Caco-2 (cell line): ENCODE data around the gene CPNE1. TPM values are rescaled to one million over a fixed set of nuclear protein-coding genes. Genes with fewer than 3 reads are reported as not detected.
A peak's percentile ranks its signal among the peaks of the same experiment; 100 is the strongest.

Source experiments
- BruUV-seq: library from RNA; stranded (reverse); fragments of 400-500 nt; replicated peaks from 2 replicates; lab custom pipeline; 2021; lab: Mats Ljungman, UMichigan
- CTCF ChIA-PET: fragments of 300-600 bp; sonication (Branson Sonifier 250); formaldehyde crosslinking; loops from one replicate; lab custom pipeline; 2022; ENCODE audit warnings: antibody characterized with exemption; lab: Charles Lee
- POLR2A ChIA-PET: fragments of 300-600 bp; sonication (Branson Sonifier 250); formaldehyde crosslinking; loops from one replicate; lab custom pipeline; 2022; ENCODE audit warnings: antibody characterized with exemption; lab: Charles Lee
- DNase-seq, 2 experiments: peaks; one replicate each; pipeline versions ENCODE4 v3.0.0 to v3.0.0-alpha.2; 2020 to 2022
- H3K27me3 ChIP-seq: replicated peaks from 2 replicates; pipeline ENCODE4 v1.6.0; 2011; ENCODE audit warnings: low read length; ENCODE audit not compliant: control insufficient read depth, insufficient read depth
- H3K36me3 ChIP-seq: 2 replicates; pipeline ENCODE4 v1.5.1; 2011; ENCODE audit warnings: low read length; ENCODE audit not compliant: control insufficient read depth, insufficient read depth
- H3K4me1 ChIP-seq: fragments of 250-450 bp; sonication (Bioruptor Pico); 2 replicates; pipeline ENCODE4 v1.5.1; 2020; ENCODE audit warnings: mild to moderate bottlenecking
- H3K4me3 ChIP-seq: 2 replicates; pipeline ENCODE4 v1.5.1; 2011; ENCODE audit warnings: low read depth, mild to moderate bottlenecking, control low read depth, low read length
- H3K9me3 ChIP-seq: fragments of 250-450 bp; sonication (Bioruptor Pico); 2 replicates; pipeline ENCODE4 v1.5.1; 2020; ENCODE audit warnings: mild to moderate bottlenecking, moderate library complexity
- H3K27ac Mint-ChIP-seq: one replicate; pipeline ENCODE4 v1.8.0; 2022; ENCODE audit warnings: mixed read lengths; ENCODE audit not compliant: unreplicated experiment
- H3K27me3 Mint-ChIP-seq: one replicate; pipeline ENCODE4 v1.8.0; 2022; ENCODE audit warnings: mixed read lengths; ENCODE audit not compliant: insufficient read depth, unreplicated experiment
- H3K36me3 Mint-ChIP-seq: one replicate; pipeline ENCODE4 v1.8.0; 2022; ENCODE audit warnings: mild to moderate bottlenecking, mixed read lengths; ENCODE audit not compliant: insufficient read depth, unreplicated experiment
- H3K4me1 Mint-ChIP-seq: one replicate; pipeline ENCODE4 v1.8.0; 2022; ENCODE audit warnings: low read depth, mixed read lengths; ENCODE audit not compliant: unreplicated experiment
- H3K4me3 Mint-ChIP-seq: one replicate; pipeline ENCODE4 v1.8.0; 2022; ENCODE audit warnings: mild to moderate bottlenecking, moderate library complexity, mixed read lengths; ENCODE audit not compliant: unreplicated experiment
- H3K9me3 Mint-ChIP-seq: one replicate; pipeline ENCODE4 v1.8.0; 2022; ENCODE audit warnings: mixed read lengths; ENCODE audit not compliant: unreplicated experiment
- intact Hi-C: fragments of 100-400 bp; cut with micrococcal nuclease; formaldehyde crosslinking; loops from one replicate; pipeline ENCODE4 v1.10.0; 2022; ENCODE audit not compliant: unreplicated experiment
- total RNA-seq: library from RNA; stranded (reverse); gene quantifications from 2 replicates; pipeline ENCODE4 v1.2.3, GENCODE V29; 2022
- TF ChIP-seq, protein P1 (sequence below), 2 experiments: fragments of 200-600 bp in 1 of 2; IDR thresholded peaks; 1 replicate in 1 of 2; 2 replicates in 1 of 2; pipeline versions ENCODE4 v1.5.1 to v1.8.0; 2011 to 2022; ENCODE audit warnings: antibody characterized with exemption in 1 of 2, control low read depth in 1 of 2, inconsistent platforms in 1 of 2, low read depth in 1 of 2, low read length in 1 of 2, mild to moderate bottlenecking in 1 of 2, moderate library complexity in 1 of 2; ENCODE audit not compliant: insufficient read depth in 1 of 2, severe bottlenecking in 1 of 2, unreplicated experiment in 1 of 2

Gene CPNE1
- total RNA-seq, 1 experiment from 2014 or later: 833 TPM

- BruUV-seq: TSS peak; percentile 9
- intact Hi-C loops: loop anchor here (1.0 to 5.0 kb wide), 6 partner anchors 34 to 236 kb away; partner anchors contain the start of genes CPNE1 and RBM12
- no peaks in the 10 kb centered on the region for H3K27me3 ChIP-seq
- no peaks in the 10 kb centered on the region for H3K9me3 ChIP-seq
- ChIA-PET POLR2A (interaction anchor here (0.6 to 2.6 kb wide), 7 partner anchors 34 to 721 kb away, joined by 3 to 46 read pairs (median 8); partner anchors contain the start of genes CPNE1, RBM12, RBM39 and SPAG4), CTCF (interaction anchor here (0.6 to 2.0 kb wide), 6 partner anchors 41 to 249 kb away, joined by 3 to 8 read pairs (median 3); no protein-coding TSS in a partner anchor)
- H3K4me3 Mint-ChIP-seq: peak overlapping the region; percentile 91
- H3K9me3 Mint-ChIP-seq: no peaks in the 10 kb centered on the region
- H3K36me3 ChIP-seq: peaks cover 3% of the 10 kb centered on the region; the same call in 1 of the 2 replicates
- peak overlapping the region; percentile 85 for H3K27ac Mint-ChIP-seq
- H3K4me1 ChIP-seq: peaks cover 22% of the 10 kb centered on the region
- H3K4me3 ChIP-seq: peak overlapping the region; percentile 93
- peaks cover 26% of the 10 kb centered on the region for H3K4me1 Mint-ChIP-seq
- peak; percentile 50 to 63 for DNase-seq
- peaks cover 68% of the 10 kb centered on the region for H3K36me3 Mint-ChIP-seq
- TF ChIP-seq, protein P1, sequence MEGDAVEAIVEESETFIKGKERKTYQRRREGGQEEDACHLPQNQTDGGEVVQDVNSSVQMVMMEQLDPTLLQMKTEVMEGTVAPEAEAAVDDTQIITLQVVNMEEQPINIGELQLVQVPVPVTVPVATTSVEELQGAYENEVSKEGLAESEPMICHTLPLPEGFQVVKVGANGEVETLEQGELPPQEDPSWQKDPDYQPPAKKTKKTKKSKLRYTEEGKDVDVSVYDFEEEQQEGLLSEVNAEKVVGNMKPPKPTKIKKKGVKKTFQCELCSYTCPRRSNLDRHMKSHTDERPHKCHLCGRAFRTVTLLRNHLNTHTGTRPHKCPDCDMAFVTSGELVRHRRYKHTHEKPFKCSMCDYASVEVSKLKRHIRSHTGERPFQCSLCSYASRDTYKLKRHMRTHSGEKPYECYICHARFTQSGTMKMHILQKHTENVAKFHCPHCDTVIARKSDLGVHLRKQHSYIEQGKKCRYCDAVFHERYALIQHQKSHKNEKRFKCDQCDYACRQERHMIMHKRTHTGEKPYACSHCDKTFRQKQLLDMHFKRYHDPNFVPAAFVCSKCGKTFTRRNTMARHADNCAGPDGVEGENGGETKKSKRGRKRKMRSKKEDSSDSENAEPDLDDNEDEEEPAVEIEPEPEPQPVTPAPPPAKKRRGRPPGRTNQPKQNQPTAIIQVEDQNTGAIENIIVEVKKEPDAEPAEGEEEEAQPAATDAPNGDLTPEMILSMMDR (IDR thresholded peaks at IDR 0.05; ENCODE audit: insufficient read depth in 1 of 2, low read depth in 1 of 2, low read length in 1 of 2, severe bottlenecking in 1 of 2, unreplicated experiment in 1 of 2): no peak
- no peaks in the 10 kb centered on the region for H3K27me3 Mint-ChIP-seq
Observed at GRCh38 chr20:35698298-35699126, 33.8 kb upstream of the CPNE1 start.

DNA sequence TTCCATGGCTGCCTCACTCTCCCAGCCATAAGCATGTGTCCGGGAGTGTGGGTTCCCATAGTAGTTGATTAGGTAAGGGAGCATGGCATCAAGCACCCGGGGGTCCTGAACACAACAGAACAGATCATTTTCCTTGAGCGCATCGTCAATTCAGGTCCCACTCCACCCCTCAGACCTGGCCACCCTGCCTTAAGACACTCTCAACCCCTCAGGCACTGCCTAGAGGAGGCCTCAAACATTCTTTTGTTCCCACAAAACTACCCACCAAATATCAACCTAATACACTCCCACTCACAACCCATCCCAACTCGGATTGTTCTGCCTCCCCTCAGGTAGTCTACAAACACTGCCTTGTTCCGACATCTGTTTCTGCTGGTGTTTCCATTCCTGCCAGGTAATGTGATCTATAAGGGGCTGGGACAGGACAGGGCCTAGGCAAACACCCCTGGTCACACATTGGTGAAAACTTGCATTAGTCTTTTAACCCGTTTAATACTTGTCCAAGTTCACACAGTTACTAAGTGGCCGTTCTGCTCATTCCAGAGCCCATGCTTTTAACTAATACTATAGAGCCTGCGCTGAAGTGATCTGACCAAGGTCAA is 33.1 kb upstream of the CPNE1 start:
- DNase-seq: peak in 1 of 2 experiments; percentile 38
- H3K4me1 Mint-ChIP-seq: peaks cover 25% of the 10 kb centered on the region
- H3K36me3 ChIP-seq: peaks cover 2% of the 10 kb centered on the region; the same call in 1 of the 2 replicates
- H3K4me3 Mint-ChIP-seq: peak overlapping the region; percentile 91
- H3K4me3 ChIP-seq: peak overlapping the region; percentile 93
- TF ChIP-seq, protein P1 (IDR thresholded peaks at IDR 0.05; ENCODE audit: insufficient read depth in 1 of 2, low read depth in 1 of 2, low read length in 1 of 2, severe bottlenecking in 1 of 2, unreplicated experiment in 1 of 2): no peak
- H3K4me1 ChIP-seq: peaks cover 22% of the 10 kb centered on the region
- intact Hi-C loops: loop anchor here (1.0 to 5.0 kb wide), 4 partner anchors 33 to 235 kb away; partner anchors contain the start of genes CPNE1 and RBM12
- H3K27me3 ChIP-seq: no peaks in the 10 kb centered on the region
- BruUV-seq: no TSS peak
- H3K9me3 ChIP-seq: no peaks in the 10 kb centered on the region
- CTCF ChIA-PET: interaction anchor here (0.6 to 0.9 kb wide), 2 partner anchors 186 to 317 kb away, joined by 3 read pairs; no protein-coding TSS in a partner anchor
- peaks cover 66% of the 10 kb centered on the region for H3K36me3 Mint-ChIP-seq
- H3K27me3 Mint-ChIP-seq: no peaks in the 10 kb centered on the region
- POLR2A ChIA-PET: interaction anchor here (0.6 kb wide), 2 partner anchors 32 to 44 kb away, joined by 3 to 4 read pairs; partner anchors contain the start of gene RBM39
- no peaks in the 10 kb centered on the region for H3K9me3 Mint-ChIP-seq
- H3K27ac Mint-ChIP-seq: peak overlapping the region; percentile 85

GRCh38 chr20:35695978-35696377 is 31.3 kb upstream of the CPNE1 start:
- Mint-ChIP-seq H3K36me3 (peaks cover 60% of the 10 kb centered on the region), H3K9me3 (no peaks in the 10 kb centered on the region), H3K4me3 (no peak overlapping the region), H3K27me3 (no peaks in the 10 kb centered on the region), H3K4me1 (peaks cover 24% of the 10 kb centered on the region), H3K27ac (no peak overlapping the region)
- Histone ChIP-seq H3K27me3 (no peaks in the 10 kb centered on the region), H3K36me3 (peaks cover 2% of the 10 kb centered on the region; the same call in 1 of the 2 replicates), H3K4me3 (no peak overlapping the region), H3K9me3 (no peaks in the 10 kb centered on the region), H3K4me1 (peaks cover 22% of the 10 kb centered on the region)
- TF ChIP-seq, protein P1 (IDR thresholded peaks at IDR 0.05; ENCODE audit: insufficient read depth in 1 of 2, low read depth in 1 of 2, low read length in 1 of 2, severe bottlenecking in 1 of 2, unreplicated experiment in 1 of 2): no peak
- intact Hi-C loops: loop anchor here (5.0 kb wide), 1 partner anchor 234 kb away; no protein-coding TSS in a partner anchor
- CTCF ChIA-PET: interaction anchor here (0.9 to 1.0 kb wide), 2 partner anchors 77 to 95 kb away, joined by 3 to 4 read pairs; no protein-coding TSS in a partner anchor
- POLR2A ChIA-PET: no interaction called here
- BruUV-seq: no TSS peak
- no peak for DNase-seq
